ENCODE measurements around the gene SAMD10. TPM values are rescaled to one million over a fixed set of nuclear protein-coding genes. Genes with fewer than 3 reads are reported as not detected.
A peak's percentile ranks its signal among the peaks of the same experiment; 100 is the strongest.

The SAMD10 gene
- total and polyA plus RNA-seq, 8 donors, result 2.9 to 68.1 (median 6.5) TPM

GRCh38 chr20:63970714-63971431, 8.6 kb downstream of the SAMD10 start:
- no peak for DNase-seq
- Histone ChIP-seq H3K27me3 (no peaks in the 10 kb centered on the region), H3K4me1 (peaks cover 21 to 43% (median 38%) of the 10 kb centered on the region in 4 donors), H3K4me3 (no peak overlapping the region), H3K9me3 (peaks cover 0 to 10% (median 1%) of the 10 kb centered on the region in 4 donors), H3K36me3 (peaks cover 5 to 28% (median 18%) of the 10 kb centered on the region in 4 donors), H3K27ac (peak overlapping the region in 1 of 5 donors; percentile 56)
- intact Hi-C loops (cut with DNase I; ENCODE audit: low total_unique reads), result loop anchor here (5.0 kb wide), 1 partner anchor 434 kb away; the partner anchor contains the start of gene PTK6
- 85 to 93% (median 90%) methylated on average over 5 of the region's 5 CpGs for WGBS, 5 donors
- TF ChIP-seq, protein P1, sequence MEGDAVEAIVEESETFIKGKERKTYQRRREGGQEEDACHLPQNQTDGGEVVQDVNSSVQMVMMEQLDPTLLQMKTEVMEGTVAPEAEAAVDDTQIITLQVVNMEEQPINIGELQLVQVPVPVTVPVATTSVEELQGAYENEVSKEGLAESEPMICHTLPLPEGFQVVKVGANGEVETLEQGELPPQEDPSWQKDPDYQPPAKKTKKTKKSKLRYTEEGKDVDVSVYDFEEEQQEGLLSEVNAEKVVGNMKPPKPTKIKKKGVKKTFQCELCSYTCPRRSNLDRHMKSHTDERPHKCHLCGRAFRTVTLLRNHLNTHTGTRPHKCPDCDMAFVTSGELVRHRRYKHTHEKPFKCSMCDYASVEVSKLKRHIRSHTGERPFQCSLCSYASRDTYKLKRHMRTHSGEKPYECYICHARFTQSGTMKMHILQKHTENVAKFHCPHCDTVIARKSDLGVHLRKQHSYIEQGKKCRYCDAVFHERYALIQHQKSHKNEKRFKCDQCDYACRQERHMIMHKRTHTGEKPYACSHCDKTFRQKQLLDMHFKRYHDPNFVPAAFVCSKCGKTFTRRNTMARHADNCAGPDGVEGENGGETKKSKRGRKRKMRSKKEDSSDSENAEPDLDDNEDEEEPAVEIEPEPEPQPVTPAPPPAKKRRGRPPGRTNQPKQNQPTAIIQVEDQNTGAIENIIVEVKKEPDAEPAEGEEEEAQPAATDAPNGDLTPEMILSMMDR (IDR thresholded peaks at IDR 0.05), result no peak
- no peak for TF ChIP-seq EP300 (IDR thresholded peaks at IDR 0.05)
- no peak for TF ChIP-seq POLR2A (IDR thresholded peaks at IDR 0.05)
- TF ChIP-seq POLR2AphosphoS5 (IDR thresholded peaks at IDR 0.05), result no peak

DNA sequence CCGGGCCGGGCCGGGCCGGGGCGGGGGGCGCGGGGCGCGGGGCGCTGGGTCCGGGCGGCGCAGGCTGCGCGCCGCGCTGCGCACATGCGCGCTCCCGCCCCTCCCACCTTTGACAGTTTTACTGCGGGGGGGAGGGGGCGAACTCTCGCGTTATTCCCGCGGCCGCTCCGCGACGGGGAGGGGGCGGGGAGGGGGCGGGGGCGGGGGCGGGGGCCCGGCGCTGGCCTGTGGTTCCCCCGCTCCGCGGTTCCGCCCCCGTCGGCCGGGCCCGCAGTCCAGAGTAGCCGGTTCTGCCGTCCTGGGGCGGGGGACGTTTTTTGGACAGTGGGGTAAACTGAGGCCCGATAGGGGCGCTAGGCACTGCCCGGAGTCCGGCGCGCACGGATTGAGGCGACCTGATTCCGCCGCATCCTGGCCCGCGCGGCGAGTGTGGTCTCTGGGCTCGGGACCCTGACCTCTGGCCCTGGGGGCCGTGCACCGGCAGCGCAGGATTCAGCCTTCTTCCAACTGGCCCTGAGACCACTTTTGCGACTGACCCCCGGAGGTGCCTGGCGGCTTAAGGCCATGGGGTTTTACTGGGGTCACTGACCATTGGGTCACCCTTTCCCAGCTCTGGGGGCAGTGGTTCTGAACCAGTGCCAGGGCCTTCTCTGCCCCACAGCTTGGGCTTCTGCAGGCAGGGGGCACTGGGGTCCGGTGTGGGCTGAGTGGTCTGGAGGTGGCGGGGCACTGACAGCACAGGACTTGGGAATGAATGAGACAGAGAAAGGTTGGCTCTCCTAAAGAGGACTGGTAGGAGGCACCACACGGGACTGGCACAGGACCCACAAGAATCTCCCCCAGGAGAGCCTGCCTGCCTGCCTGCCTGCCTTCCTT, 9.4 kb downstream of the SAMD10 start, which contains the start of gene ZNF512B:
Gene ZNF512B (minus strand): TSS at position 93 of the 876 bp plus-strand sequence. CDS start 1,980 bp downstream, outside the sequence.
- Histone ChIP-seq H3K27me3 (no peaks in the 10 kb centered on the region), H3K36me3 (peaks cover 5 to 23% (median 18%) of the 10 kb centered on the region in 4 donors), H3K9me3 (peaks cover 0 to 10% (median 1%) of the 10 kb centered on the region in 4 donors), H3K27ac (peak within 1 kb of the TSS; percentile 42 to 85 (median 50)), H3K4me1 (peaks cover 21 to 43% (median 36%) of the 10 kb centered on the region in 4 donors), H3K4me3 (peak within 1 kb of the TSS; percentile 67 to 87 (median 70))
- TF ChIP-seq POLR2AphosphoS5 (IDR thresholded peaks at IDR 0.05), result peak in 1 of 3 donors; percentile 34
- TF ChIP-seq POLR2A (IDR thresholded peaks at IDR 0.05), result no peak
- TF ChIP-seq, protein P1 (IDR thresholded peaks at IDR 0.05), result no peak
- 4 to 32% (median 7%) methylated on average over 5 to 68 of the region's 73 CpGs for WGBS, 5 donors
- DNase-seq, result peak; percentile 73 to 88
- intact Hi-C loops (cut with DNase I; ENCODE audit: low total_unique reads), result loop anchor here (5.0 kb wide), 1 partner anchor 433 kb away; the partner anchor contains the start of gene PTK6

DNA sequence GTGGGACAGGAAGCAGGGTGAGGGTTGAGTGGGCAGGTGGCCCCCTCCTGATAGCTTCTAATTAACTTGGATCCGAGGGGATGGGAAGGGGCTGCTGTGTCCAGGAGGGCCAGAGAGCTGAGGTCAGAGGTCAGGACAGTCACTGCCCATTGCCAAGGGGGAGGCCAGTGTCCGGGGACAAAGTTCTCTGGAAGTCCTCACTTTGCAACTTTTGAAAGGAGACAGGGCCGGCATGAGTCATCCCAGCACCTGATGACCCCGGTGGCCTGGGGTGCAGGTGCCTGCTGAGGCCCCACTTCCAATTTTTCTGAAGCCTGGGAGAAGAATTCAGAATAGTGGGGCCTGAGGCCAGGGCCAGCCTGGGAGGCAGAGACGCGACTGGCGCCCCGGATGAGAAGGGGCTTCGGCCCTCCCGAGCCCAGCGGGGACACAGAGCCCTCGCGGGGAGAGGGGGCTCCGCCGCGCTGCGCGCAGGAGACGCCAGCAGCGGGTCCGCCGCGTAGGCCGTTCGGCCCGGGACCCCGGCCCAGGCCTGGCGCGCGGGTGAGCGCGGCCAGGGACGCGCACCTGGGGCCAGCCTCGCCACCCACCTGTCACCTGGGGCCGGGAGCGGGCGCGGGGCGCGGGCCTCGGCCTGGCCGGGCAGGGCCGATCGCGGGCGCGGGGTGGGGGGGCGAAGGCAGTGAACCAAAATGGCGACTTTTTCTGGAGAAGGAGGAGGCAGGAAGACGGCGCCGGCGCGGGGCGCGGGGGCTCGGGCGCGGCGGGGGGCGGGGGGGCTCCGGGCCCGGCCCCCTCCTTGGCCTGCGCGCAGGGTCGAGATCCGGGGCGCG, 10.3 kb downstream of the SAMD10 start:
- Histone ChIP-seq H3K27me3 (no peaks in the 10 kb centered on the region), H3K27ac (peak overlapping the region; percentile 35 to 85 (median 50)), H3K4me1 (peaks cover 21 to 34% (median 27%) of the 10 kb centered on the region in 4 donors), H3K4me3 (peak overlapping the region; percentile 67 to 87 (median 70)), H3K36me3 (peaks cover 9 to 28% (median 23%) of the 10 kb centered on the region in 4 donors), H3K9me3 (peaks cover 0 to 15% (median 1%) of the 10 kb centered on the region in 4 donors)
- DNase-seq, result peak; percentile 27 to 74
- TF ChIP-seq POLR2A (IDR thresholded peaks at IDR 0.05) (no peak), EP300 (IDR thresholded peaks at IDR 0.05) (no peak), POLR2AphosphoS5 (IDR thresholded peaks at IDR 0.05) (no peak)
- TF ChIP-seq, protein P1 (IDR thresholded peaks at IDR 0.05), result no peak
- 1 to 9% (median 2%) methylated on average over 6 to 70 of the region's 70 CpGs for WGBS, 5 donors
- intact Hi-C loops (cut with DNase I; ENCODE audit: low total_unique reads), result no loop called here

All from stomach (tissue), 9 donors.